ENCODE measurements around the gene SLC5A4. TPM values are rescaled to one million over a fixed set of nuclear protein-coding genes. Genes with fewer than 3 reads are reported as not detected.
"Not testable (repeated sequence)": the region's sequence is repeated elsewhere in the genome, so short reads cannot be mapped to it uniquely, and the experiment has no call there.

SLC5A4 gene
- not detected for total RNA-seq

DNA sequence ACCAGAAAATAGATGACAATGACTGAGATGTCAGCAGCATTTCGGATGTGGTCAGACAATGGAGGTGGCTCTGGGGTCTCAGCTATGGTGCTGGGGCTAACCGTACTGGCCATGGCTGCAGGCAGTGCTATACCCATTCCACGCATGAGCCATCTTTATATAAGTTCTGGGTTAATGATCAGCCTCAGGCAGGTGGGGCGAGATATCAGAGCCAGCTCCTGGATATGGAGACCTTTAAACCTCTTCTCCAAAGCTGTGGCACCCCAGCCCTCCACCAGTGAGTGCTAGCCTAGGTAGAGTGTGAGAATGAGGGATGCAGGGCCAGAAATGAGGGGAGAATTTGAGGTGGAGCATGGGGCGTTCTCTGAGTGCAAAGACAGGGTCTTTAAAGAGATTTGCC lies at the start of gene SLC5A4:
TSS of gene SLC5A4 (minus strand) at position 131 of the 400 bp plus-strand sequence. CDS start at position 113, 18 bp downstream.
- DNase-seq (ENCODE audit: low spot score) (no peak), ATAC-seq (no peak)

DNA sequence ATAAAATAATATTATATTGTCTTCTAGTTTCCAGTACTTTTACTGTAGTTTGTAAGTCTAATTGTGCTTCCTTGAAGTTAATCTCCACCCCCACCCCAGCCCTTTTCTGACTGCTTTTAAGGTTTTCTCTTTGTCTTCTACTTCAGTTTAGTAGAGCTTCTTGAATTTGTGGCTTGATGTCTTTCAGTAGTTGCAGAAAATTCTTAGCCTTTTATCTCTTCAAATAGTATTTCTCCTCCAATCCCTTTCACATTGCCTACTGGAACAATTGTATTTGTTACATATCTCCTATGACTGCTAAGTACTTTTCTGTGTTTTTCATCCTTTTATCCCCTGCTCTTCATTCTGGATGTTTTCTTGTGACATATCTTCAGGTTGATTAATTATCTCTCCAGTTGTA lies 38.8 kb upstream of the SLC5A4 start:
- not testable (repeated sequence) for DNase-seq (ENCODE audit: low spot score); ATAC-seq

DNA sequence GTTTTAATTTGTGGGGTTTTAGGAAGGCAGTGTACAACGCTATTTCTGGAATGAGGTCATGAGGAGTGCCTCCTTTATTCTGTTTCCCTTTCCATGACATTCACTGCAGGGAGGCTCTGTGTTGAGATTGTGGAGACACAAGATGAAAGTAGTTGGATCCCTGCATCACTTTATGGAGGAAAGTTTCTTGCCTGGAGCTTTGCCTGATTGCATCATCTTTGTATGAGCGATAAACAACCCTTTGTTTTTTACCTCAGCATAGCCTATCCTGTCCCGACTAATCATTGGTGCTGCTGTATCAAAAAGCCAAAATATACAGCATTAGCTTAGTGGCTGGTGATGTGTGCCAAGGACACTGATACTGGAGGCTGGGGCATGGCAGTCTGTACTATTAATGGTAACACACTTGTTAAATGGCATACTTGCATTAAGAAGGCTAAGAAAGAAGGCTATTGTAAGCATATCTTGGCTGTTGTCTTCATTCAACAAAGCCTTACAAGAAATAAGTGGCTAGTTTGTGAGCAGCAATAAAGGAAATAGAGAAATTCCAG lies 31.2 kb upstream of the SLC5A4 start:
- ATAC-seq (no peak), DNase-seq (ENCODE audit: low spot score) (no peak)

DNA sequence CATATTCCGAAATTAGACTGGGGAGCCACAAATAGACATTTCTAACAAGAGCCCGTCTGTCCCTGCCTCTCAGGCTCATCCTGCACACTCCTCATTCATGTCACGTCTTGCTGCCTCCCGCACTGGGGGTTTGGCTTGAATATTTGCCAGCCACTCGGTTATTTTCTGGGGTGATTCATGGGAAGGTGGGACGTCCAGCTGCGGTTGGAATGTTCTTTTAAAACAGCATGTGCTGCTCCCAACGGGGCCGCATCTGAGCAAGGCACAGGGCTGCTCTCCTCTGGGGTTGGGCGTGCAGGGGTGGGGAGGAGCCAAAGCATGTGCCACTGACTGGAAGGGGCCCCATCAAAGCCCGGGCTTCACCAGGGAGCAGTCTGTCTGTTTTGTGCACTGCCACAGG lies 25.9 kb upstream of the SLC5A4 start:
- ATAC-seq: no peak
- DNase-seq (ENCODE audit: low spot score): no peak

DNA sequence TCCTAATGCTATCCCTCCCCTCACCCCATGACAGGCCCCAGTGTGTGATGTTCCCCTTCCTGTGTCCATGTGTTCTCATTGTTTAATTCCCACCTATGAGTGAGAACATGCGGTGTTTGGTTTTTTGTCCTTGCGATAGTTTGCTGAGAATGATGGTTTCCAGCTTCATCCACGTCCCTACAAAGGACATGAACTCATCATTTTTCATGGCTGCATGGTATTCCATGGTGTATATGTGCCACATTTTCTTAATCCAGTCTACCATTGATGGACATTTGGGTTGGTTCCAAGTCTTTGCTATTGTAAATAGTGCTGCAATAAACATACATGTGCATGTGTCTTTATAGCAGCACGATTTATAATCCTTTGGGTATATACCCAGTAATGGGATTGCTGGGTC lies 20.2 kb upstream of the SLC5A4 start:
- ATAC-seq; DNase-seq (ENCODE audit: low spot score): not testable (repeated sequence)

DNA sequence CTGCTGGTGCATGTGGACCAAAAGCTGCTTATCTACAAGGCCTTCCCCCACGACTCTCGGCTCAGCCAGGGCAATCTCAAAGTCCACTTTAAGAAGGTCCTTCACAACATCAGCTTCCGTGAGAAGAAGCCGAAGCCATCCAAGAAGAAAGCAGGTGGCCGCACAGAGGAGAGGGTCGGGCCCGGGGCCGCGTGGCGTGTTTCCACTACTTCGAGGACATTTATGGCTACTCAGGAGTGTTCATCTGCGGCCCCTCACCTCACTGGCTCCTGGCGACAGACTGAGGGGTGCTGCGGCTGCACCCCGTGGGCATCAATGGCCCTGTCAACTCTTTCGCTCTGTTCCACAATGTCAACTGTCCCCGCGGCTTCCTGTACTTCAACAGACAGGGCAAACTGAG lies 16.2 kb upstream of the SLC5A4 start:
- no peak for DNase-seq (ENCODE audit: low spot score)
- no peak for ATAC-seq

DNA sequence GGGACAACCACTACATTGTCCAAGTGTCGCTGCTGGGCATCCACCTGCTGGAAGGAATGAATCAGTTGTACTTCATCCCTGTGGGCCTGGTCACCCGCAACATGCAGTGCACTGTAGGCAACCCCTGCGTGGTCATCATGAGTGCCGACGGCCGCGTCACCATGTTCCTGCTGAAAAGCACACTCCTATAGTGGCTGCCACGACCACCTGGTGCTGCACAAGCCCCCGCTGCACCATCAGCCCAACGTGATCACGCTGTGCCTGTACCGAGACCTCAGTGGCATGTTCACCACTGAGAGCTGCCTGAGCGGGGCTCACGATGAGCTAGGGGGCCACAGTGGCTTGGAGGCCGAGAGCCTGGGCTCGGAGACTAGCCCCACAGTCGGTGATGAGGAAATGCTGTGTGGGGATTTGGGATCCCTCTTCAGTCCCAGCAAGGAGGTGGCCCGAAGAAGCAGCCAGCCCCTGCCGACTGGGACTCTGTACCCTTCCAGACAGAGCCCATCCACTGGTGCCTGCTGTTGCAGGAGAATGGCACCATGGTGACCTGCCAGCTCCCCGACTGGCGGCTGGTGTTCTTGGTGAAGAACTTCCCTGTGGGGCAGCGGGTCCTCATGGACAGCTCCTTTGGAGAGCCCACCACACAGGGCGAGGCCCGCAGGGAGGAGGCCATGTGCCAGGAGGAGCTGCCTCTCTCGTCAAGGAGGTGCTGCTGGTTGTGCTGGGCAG lies 15.7 kb upstream of the SLC5A4 start:
- no peak for ATAC-seq
- DNase-seq (ENCODE audit: low spot score): no peak

DNA sequence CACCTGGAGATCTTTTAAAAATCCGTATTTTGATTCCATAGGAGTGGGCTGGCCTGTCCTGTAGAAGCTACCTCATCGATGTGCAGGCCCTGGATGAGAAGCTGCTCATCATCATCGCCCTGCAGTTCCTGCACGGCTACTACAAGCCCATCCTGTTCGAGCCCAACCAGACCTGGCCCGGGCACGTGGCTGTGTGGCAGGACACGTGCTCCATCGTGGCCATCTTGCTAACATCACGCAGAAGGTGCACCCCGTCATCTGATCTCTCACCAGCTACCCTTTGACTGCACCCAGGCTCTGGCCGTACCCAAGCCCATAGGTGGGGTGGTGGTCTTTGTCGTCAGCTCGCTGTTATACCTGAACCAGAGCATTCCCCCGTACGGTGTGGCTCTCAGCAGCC lies 14.2 kb upstream of the SLC5A4 start:
- DNase-seq (ENCODE audit: low spot score): no peak
- no peak for ATAC-seq

DNA sequence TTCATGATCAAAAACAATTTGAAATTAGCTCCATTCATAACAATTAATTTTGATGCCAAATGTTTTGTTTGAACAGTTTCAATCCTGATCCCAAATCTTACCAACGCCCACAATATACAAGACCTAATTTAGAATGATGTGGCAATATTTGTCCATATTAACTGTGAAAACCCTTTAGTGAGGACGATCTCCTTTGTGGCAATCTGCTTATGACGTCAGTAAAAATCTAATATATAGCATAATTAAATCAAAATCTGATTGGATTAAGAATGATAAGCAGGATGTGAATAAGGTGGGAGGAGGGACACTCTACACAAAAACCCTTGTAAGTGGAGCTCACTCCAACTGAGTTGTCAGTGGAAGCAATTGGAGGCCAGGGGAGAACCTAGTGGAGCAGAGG lies 11.9 kb upstream of the SLC5A4 start:
- DNase-seq (ENCODE audit: low spot score) (no peak), ATAC-seq (no peak)

DNA sequence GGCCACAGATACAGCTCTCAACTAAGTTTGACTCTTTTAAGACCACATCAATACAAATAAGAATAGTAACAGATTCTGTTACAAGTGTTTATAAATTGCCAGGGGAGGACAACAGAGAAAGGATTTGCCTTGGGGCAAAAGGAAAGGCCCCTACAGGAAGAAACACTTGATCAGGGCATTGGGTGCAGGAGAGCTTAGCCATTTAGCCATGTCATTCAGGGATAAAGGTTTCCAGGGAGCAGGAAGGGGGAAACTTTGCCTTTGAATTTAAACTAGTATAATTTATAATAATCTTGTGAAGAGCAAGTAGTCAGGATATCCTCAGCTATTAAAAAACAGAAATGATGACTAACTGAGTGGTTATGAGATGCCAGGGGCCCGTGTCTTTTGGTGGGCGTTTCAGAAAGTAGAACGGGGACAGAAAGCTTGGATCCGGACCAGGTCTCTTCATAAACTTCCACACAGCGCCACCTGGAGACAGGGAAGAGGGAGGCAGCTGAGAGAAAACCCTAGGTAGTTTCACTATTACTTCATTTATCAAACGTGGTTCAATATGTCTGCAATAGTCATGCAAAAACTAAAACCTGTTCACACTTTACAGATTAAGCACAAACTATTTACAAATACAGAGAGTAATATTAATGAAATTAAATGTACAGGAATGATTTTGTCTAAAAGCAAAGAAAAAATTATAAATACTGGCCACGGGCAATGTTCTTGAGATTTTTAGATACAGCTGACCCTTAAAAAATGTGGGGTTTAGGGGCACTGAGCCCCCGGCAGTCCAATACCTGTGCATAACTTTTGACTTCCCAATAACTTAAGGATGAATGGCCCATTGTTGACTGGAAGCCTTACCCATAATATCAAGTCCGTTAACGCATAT lies 11.0 kb upstream of the SLC5A4 start:
- DNase-seq (ENCODE audit: low spot score) (peak; percentile 75), ATAC-seq (peak; percentile 95)

DNA sequence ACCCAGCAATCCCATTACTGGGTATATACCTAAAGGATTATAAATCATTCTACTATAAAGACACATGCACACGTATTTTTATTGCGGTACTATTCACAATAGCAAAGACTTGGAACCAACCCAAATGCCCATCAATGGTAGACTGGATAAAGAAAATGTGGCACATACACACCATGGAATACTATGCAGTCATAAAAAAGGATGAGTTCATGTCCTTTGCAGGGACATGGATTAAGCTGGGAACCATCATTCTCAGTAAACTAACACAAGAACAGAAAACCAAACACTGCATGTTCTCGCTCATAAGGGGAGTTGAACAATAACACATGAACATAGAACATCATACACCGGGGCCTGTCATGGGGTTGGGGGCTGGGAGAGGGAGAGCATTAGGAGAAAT lies 8.5 kb upstream of the SLC5A4 start:
- not testable (repeated sequence) for ATAC-seq; DNase-seq (ENCODE audit: low spot score)

DNA sequence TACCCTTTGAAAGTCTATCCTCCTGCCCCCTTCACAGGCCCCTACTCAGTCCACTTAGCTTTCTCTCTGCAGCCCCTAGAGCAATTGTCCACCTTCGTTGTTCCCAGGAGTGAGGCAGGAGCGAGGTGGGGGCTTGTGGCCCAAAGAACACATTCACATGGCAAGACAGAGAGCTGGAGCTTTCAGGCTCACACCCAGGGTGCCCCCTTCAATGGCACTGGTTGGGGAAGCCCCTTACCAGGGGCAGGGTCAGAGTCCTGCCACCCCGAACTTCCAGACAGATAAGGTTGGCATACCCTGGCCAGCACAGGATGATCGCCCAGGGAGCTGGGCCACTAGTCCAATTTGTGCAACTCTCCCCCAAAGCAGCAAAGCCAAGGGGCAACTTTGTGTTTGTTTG lies 6.2 kb upstream of the SLC5A4 start:
- DNase-seq (ENCODE audit: low spot score) (peak; percentile 54), ATAC-seq (peak; percentile 74)

DNA sequence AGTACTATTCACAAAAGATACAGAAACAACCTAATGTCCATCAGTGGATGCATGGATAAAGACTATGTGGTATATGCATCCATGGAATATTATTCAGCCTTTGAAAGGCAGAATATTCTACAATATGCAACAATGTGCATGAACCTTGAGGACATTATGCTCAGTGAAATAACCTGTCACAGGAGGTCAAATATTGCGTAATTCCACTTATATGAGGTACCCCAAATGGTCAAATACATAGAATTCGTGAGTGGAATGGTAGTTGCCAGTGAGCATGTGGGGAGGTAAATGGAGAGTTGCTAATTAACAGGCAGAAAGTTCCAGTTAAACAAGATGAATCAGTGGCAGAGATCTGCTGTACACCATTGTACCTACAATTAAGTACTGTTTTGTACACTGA lies 3.6 kb upstream of the SLC5A4 start:
- ATAC-seq: no peak

DNA sequence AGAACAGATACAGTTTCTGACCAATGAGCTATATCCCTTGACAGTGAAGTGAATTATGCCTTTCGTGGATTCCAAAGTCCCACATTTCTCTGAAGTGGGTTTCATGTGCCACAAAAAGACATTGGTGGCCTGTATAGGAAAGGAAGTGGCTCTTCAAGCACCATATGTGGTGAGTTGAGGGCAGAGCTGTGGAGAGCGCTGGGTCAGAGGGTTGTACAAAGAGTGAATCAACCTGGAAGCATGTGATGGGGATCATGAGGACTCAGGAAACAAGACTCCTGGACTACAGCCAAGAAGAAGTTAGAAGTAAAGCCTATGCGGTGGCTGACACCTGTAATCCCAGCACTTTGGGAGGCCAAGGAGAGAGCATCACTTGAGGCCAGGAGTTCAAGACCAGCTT lies 579 bp upstream of the SLC5A4 start:
- no peak for ATAC-seq
- no peak for DNase-seq (ENCODE audit: low spot score)

More for the DNA sequence above, 3.6 kb upstream of the SLC5A4 start:
- no peak for DNase-seq (ENCODE audit: low spot score)

DNA sequence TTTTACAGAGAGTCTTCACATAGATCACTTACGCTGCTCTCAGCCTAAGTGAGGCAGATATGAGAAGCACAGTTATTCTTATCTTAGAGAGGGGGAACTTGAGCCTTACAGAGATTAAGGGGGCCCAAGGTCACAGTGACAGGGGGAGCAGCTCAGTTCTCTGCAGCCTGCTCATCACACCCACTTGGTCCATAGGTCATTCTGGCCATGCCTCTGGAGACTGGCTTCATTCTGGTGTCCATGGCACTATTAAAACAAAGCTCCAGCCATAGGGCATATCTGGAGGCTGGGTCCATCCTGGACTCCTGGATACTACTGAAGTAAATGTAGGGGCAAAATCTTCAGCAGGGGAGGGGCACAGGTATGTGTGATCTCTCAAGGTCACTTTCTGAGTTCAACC lies 5.9 kb downstream of the SLC5A4 start:
- ATAC-seq: peak; percentile 43
- DNase-seq (ENCODE audit: low spot score): no peak

DNA sequence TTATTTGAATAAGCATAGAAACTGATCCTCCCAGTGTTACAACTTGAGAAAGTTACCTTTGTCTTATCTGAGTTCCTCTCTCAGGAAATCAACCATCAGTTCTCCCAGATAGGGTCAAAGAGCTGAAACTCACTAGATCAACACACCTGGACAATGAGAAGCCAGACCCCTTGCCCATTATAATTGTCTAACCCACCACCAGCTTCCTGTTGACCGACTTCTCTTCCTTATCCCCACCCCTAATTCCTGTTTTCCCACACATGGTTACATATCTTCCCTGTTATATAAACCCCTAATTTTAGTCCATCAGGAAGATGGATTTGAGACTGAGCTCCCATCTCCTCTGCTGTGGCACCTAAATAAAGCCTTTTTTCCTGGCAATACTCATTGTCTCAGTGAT lies 6.9 kb downstream of the SLC5A4 start:
- DNase-seq (ENCODE audit: low spot score): no peak
- ATAC-seq: no peak

DNA sequence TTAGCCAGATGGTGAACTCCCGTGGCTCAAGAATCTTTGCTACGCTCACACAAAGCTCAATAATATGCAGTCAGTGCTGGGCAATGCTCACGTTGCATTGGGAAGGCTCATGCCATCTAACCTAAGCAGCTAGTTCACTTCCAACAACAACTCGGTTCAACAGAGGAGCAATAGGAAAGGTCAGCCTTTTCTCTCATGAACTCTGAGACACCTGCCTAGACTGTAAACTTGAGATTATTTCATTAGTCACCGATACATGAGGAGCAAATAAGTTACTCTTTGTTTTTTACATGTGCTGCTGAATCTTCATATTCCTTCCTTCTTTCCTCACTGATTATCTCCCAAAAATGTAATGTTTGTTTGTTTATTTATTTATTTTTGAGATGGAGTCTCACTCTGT lies 9.0 kb downstream of the SLC5A4 start:
- ATAC-seq (no peak), DNase-seq (ENCODE audit: low spot score) (no peak)

DNA sequence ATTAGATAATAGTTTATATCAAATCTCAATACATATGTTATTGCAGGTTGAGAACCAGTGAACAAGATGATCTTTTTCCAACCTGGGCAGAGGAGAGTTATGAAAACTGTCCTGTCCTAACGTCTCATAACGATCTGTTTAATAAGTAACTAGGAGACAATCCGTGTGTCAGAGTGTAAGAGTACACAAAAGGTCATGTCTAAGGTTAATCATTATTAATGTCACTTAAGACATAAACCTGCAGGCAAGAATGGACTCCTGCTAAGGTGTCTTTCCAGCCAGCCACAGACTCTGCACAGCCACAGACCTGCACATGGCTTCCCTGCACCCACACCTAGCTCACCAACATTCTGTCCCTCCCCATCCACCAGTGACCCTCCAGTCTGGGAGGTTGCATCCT lies 10.1 kb downstream of the SLC5A4 start:
- ATAC-seq (peak; percentile 88), DNase-seq (ENCODE audit: low spot score) (no peak)

DNA sequence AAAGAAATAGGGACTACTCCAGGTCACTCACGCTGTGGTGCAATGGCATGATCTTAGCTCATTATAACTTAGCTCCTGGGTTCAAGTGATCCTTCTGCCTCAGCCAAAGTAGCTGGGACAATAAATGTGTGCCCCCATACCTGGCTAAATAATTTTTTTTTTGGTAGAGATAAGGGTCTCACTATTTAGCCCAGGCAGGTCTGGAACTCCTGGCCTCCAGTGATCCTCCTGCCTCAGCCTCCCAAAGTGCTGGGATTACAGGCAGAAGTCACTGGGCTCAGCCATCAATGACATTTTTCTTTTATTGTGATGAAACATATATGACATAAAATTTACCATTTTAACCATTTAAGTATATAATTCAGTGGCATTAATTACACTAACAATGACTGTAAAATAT lies 10.6 kb downstream of the SLC5A4 start:
- DNase-seq (ENCODE audit: low spot score): no peak
- ATAC-seq: no peak

DNA sequence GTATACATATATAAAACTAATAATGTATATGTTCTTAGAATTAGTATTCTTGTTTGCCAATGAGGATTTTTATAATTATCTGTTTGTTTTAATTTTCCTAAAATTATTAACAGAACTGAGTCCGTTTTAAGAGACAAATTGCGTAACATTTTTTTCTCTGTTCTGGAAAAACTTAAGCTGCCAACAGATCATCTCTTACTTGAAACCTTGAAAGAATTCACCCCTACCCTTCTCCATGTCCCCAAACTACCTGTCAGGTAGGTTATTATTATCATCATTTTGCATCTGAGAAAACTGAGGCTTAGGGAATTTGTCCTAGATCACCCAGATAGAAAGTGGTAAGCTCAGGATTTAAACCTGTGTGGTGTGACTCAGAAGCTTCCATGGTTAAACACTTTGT lies 14.7 kb downstream of the SLC5A4 start:
- ATAC-seq (no peak), DNase-seq (ENCODE audit: low spot score) (no peak)

DNA sequence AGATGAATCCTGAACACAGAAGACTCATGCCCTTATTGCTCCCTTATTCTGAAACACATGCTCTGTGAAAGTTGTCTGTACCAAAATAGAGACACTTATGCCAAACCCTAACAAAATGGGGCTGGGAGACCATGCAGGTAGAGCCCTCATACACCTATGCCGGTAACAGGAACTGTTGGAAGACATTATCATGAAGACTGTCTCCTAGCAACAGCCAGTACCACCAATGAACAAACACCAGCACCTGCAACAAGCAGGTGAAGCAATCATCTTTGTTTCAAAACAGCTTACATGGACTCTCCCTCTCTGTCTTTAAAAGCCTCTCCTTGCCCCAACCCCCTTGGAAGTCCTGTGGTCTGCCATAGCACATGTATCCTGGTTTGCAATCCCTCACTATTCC lies 17.2 kb downstream of the SLC5A4 start:
- DNase-seq (ENCODE audit: low spot score): no peak
- ATAC-seq: peak; percentile 30

DNA sequence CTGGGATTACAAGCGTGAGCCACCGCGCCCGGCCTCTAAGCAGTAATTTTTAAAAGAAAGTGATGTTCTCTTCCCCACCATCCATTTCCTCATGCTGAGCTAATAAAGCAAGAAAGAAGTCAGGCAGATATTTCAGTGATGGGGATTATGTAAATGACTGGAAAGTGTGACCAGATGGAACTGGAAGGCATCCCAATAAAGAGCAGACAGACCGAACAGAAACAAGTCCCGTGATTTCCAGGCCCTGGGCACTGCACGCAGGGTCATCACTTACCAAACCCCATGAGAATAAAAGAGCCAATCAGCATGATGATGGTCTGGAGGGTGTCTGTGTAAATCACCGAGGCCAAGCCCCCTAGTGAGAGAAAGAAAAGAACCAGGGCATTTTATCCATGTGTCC lies 18.2 kb downstream of the SLC5A4 start:
- DNase-seq (ENCODE audit: low spot score): no peak
- no peak for ATAC-seq

Data from left lobe of liver (tissue), 2 donors.